K562 (cell line): Measurements from ENCODE around the gene COG7.

Experiments used
- CTCF ChIP-seq, 3 experiments: IDR thresholded peaks in 2 of 3; conservative IDR thresholded peaks in 1 of 3; 2 replicates each; pipeline ENCODE4 v1.5.1; 2011 to 2012; ENCODE audit warnings: low read length in 3 of 3, mild to moderate bottlenecking in 3 of 3, control low read depth in 2 of 3, improper control_type of control experiment in 1 of 3, inconsistent platforms in 1 of 3, low read depth in 1 of 3, mixed read lengths in 1 of 3, moderate library complexity in 1 of 3; ENCODE audit not compliant: insufficient read depth in 2 of 3
- IFI16 ChIP-seq: fragments of 250-450 bp; sonication (Bioruptor Pico); IDR thresholded peaks from 2 replicates; pipeline ENCODE4 v2.1.2; 2022; ENCODE audit warnings: mild to moderate bottlenecking, inconsistent platforms

DNA sequence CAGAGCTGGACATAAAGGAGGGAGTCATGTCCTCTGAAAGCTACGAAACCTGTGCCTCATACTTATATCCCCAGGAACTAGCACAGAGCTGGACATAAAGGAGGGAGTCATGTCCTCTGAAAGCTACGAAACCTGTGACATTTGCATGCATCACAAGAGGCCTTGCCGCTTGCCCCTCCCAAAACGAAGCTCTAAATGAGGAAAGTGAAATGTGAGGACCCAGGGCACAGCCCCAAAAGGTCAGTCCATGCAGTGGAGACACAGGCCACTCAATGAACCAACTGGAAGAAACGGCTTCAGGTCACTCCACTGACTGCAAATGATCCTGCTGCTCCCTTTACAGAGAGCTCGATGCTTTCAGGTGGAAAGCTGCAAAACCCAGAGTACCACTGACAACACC, 38.3 kb downstream of the COG7 start:
- TF ChIP-seq IFI16 (CRISPR knock-in tag) (no peak), CTCF (IDR thresholded peaks at IDR 0.05 in 2 of 3, conservative IDR thresholded peaks at IDR 0.05 in 1 of 3; ENCODE audit: insufficient read depth in 2 of 3, low read depth in 1 of 3, low read length in 3 of 3) (no peak)
